Measurements from ENCODE around the gene DLK2. TPM values are rescaled to one million over a fixed set of nuclear protein-coding genes. Genes with fewer than 3 reads are reported as not detected.

DLK2 gene
- total and polyA plus RNA-seq, 2 of the 13 experiments (the other 11 are each of a cell fraction or from before 2014, with no cell fraction given): 1.2 to 3.8 TPM

- TF ChIP-seq ZBTB10 (CRISPR knock-in tag; IDR thresholded peaks at IDR 0.05; ENCODE audit: borderline replicate concordance) (no peak), NFYB (CRISPR knock-in tag; IDR thresholded peaks at IDR 0.05) (no peak), ARID2 (CRISPR knock-in tag; IDR thresholded peaks at IDR 0.05; ENCODE audit: borderline replicate concordance) (no peak), PHF5A (CRISPR knock-in tag; IDR thresholded peaks at IDR 0.05; ENCODE audit: low read depth, unreplicated experiment) (no peak), ZNF724P (CRISPR knock-in tag; IDR thresholded peaks at IDR 0.05; ENCODE audit: borderline replicate concordance) (no peak), PITX1 (CRISPR knock-in tag; IDR thresholded peaks at IDR 0.05) (no peak), HIC2 (CRISPR knock-in tag; IDR thresholded peaks at IDR 0.05; ENCODE audit: low read depth) (no peak)
- TF ChIP-seq, protein P1, sequence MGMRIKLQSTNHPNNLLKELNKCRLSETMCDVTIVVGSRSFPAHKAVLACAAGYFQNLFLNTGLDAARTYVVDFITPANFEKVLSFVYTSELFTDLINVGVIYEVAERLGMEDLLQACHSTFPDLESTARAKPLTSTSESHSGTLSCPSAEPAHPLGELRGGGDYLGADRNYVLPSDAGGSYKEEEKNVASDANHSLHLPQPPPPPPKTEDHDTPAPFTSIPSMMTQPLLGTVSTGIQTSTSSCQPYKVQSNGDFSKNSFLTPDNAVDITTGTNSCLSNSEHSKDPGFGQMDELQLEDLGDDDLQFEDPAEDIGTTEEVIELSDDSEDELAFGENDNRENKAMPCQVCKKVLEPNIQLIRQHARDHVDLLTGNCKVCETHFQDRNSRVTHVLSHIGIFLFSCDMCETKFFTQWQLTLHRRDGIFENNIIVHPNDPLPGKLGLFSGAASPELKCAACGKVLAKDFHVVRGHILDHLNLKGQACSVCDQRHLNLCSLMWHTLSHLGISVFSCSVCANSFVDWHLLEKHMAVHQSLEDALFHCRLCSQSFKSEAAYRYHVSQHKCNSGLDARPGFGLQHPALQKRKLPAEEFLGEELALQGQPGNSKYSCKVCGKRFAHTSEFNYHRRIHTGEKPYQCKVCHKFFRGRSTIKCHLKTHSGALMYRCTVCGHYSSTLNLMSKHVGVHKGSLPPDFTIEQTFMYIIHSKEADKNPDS (CRISPR knock-in tag; IDR thresholded peaks at IDR 0.05): no peak
Observed at GRCh38 chr6:43407296-43407695, 48.1 kb downstream of the DLK2 start (continued).
